Lung (tissue), 12 donors: ENCODE results near the gene SFSWAP. TPM values are rescaled to one million over a fixed set of nuclear protein-coding genes. Genes with fewer than 3 reads are reported as not detected.

Experiments
- ATAC-seq: fragments of 200-7000 bp; cut with Tn5 transposase; one replicate; pipeline ENCODE4 v1.9.1; 2020; ENCODE audit warnings: moderate number of reproducible peaks; ENCODE audit not compliant: insufficient read depth, low FRiP score
- DNase-seq, 3 donors: peaks; one replicate each; pipeline ENCODE4 v3.0.0-alpha.2; 2013 to 2017
- H3K27ac ChIP-seq, 2 donors: one replicate each; pipeline ENCODE4 v1.5.1; 2013; ENCODE audit warnings: mild to moderate bottlenecking in 2 of 2, moderate library complexity in 2 of 2, control low read depth in 1 of 2, inconsistent platforms in 1 of 2, low read depth in 1 of 2, low read length in 1 of 2
- H3K27me3 ChIP-seq, 3 donors: one replicate each; pipeline ENCODE4 v1.5.1; 2013; ENCODE audit warnings: low read length in 2 of 3; ENCODE audit not compliant: control insufficient read depth in 3 of 3, insufficient read depth in 3 of 3
- H3K36me3 ChIP-seq, 4 donors: one replicate each; pipeline ENCODE4 v1.5.1; 2013; ENCODE audit warnings: low read length in 4 of 4, mild to moderate bottlenecking in 1 of 4, moderate library complexity in 1 of 4; ENCODE audit not compliant: control insufficient read depth in 4 of 4, insufficient read depth in 4 of 4
- H3K4me1 ChIP-seq, 5 donors: one replicate each; pipeline ENCODE4 v1.5.1; 2013; ENCODE audit warnings: low read length in 5 of 5, mild to moderate bottlenecking in 2 of 5, moderate library complexity in 1 of 5; ENCODE audit not compliant: control insufficient read depth in 5 of 5, insufficient read depth in 5 of 5
- H3K4me3 ChIP-seq: one replicate; pipeline ENCODE4 v1.5.1; 2013; ENCODE audit warnings: mild to moderate bottlenecking, control low read depth, moderate library complexity
- H3K9ac ChIP-seq, 2 donors: one replicate each; pipeline ENCODE4 v1.5.1; 2013; ENCODE audit warnings: low read length in 2 of 2, control low read depth in 1 of 2; ENCODE audit not compliant: insufficient read depth in 1 of 2
- H3K9me3 ChIP-seq, 4 donors: one replicate each; pipeline ENCODE4 v1.5.1; 2013; ENCODE audit warnings: low read length in 3 of 4, mild to moderate bottlenecking in 1 of 4, moderate library complexity in 1 of 4; ENCODE audit not compliant: control insufficient read depth in 4 of 4, insufficient read depth in 3 of 4
- WGBS, 2 donors: extraction: QIAGEN DNeasy Blood & Tissue Kit; methylation state at CpG; one replicate each; pipeline ENCODE4 v1.1.7; 2013; 5-methylcytosine and 5-hydroxymethylcytosine counted together
- polyA plus RNA-seq, 2 donors: library from polyadenylated mRNA; stranded (reverse); fragments of 200-250 nt; gene quantifications; one replicate each; pipeline ENCODE4 v1.2.1, GENCODE V29; 2013
- total RNA-seq, 2 donors: library from RNA; depleted of rRNA in 1 of 2; stranded (reverse); fragments of >200 nt in 1 of 2; gene quantifications; one replicate each; pipeline ENCODE4 v1.2.1, GENCODE V29; 2014 to 2021
- TF ChIP-seq, protein P1 (sequence below): IDR thresholded peaks from 2 replicates; pipeline ENCODE4 v1.5.1; 2012; ENCODE audit warnings: mild to moderate bottlenecking; ENCODE audit errors: control extremely low read depth, extremely low read depth
- donor health status: control.
- donor health status: control.
- donor health status: Bipolar disorder and iron deficiency.
- donor health status: healthy.
- donor health status: DM: yes; HTN: yes; CAD: no.

Gene SFSWAP
- total and polyA plus RNA-seq, 4 donors, result 23.3 to 49.9 (median 40.0) TPM

DNA sequence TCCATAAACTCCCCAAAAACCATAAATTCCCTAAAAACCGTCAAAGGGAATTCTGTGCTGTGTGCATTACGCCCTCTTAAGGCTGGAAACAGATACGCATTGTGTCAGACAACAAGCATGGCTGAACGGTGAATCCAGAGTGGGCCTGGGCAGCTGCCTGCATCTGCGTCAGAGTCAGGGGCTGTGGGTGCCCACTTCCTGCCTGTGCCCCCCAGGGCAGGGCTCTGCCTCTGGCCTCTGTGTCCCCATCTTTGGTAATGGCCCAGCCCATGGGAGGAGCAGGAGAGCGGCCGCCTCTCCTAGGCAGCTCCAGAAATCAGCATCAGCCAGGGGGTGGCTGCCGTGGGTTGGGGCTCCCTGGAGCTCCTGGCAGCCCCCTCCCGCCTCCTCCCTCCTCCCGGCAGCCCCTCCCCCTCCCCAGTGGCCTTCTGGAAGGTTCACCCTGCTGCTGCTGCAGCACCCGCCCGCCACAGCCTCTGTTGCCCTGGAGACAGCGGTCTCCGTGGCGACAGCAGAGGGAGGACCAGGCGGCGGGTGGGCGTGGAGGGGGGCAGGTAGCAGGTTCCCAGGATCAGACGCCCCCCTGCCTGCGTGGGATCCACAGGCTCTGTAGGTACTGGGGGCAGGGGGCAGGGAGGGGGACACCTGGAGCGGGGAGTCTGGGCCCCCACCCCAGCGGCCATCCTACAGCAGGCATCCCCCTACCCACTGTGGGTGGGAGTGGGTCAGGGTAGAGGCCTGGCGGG is 123.2 kb downstream of the SFSWAP start:
- no peak for DNase-seq

DNA sequence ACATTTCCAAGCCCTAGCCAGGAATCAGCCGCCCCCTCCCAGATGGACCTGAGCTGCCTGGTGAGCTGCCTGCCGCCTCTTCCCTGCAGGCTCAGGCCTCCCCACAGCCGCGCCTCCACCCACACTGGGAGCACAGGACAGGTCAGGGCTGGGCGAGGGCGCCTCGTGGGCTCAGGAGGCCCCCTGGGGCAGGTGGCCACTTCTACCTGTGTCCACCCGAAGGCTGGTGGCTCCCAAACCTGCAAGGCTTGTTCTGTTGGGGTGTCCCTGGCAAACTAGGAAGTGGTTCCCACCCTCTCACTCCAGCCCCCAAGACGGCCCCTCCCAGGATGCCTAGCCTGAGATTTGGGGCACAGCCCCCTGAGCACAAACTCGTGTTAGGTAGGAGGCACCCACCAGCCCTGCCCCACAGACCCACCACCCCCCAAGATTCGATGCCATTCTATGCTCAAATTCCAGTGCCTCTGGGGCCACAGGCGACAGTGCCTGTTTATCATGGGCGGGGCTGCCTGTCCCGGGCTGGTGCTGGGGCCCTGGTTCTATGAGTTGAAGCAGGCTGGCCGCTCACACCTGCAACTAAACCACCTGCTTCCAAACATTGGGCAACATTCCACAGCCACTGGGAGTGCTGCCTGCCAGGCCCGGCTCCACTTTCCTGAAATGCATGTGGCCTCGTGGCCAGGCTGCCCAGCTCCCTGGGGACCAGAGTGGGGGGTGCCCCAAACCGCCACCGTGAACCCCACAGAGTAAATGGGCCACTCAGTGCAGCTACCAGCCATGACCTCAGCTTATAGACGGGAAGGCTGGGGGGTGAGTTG is 124.1 kb downstream of the SFSWAP start:
- TF ChIP-seq, protein P1, sequence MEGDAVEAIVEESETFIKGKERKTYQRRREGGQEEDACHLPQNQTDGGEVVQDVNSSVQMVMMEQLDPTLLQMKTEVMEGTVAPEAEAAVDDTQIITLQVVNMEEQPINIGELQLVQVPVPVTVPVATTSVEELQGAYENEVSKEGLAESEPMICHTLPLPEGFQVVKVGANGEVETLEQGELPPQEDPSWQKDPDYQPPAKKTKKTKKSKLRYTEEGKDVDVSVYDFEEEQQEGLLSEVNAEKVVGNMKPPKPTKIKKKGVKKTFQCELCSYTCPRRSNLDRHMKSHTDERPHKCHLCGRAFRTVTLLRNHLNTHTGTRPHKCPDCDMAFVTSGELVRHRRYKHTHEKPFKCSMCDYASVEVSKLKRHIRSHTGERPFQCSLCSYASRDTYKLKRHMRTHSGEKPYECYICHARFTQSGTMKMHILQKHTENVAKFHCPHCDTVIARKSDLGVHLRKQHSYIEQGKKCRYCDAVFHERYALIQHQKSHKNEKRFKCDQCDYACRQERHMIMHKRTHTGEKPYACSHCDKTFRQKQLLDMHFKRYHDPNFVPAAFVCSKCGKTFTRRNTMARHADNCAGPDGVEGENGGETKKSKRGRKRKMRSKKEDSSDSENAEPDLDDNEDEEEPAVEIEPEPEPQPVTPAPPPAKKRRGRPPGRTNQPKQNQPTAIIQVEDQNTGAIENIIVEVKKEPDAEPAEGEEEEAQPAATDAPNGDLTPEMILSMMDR, result no peak
- WGBS, 2 donors, result 65 to 80% methylated on average over 20 of the region's 20 CpGs
- no peak for DNase-seq
- peaks cover 0 to 2% (median 0%) of the 10 kb centered on the region in 4 donors for H3K9me3 ChIP-seq
- H3K36me3 ChIP-seq, result no peaks in the 10 kb centered on the region
- H3K4me1 ChIP-seq, result peaks cover 0 to 20% (median 0%) of the 10 kb centered on the region in 5 donors
- ATAC-seq, result no peak
- no peak overlapping the region for H3K27ac ChIP-seq
- no peak overlapping the region for H3K4me3 ChIP-seq
- no peak overlapping the region for H3K9ac ChIP-seq
- peaks cover 0 to 23% (median 13%) of the 10 kb centered on the region in 3 donors for H3K27me3 ChIP-seq

More for the DNA sequence above, 123.2 kb downstream of the SFSWAP start:
- Histone ChIP-seq H3K4me1 (peaks cover 0 to 22% (median 0%) of the 10 kb centered on the region in 5 donors), H3K9ac (no peak overlapping the region), H3K9me3 (peaks cover 0 to 2% (median 0%) of the 10 kb centered on the region in 4 donors), H3K36me3 (no peaks in the 10 kb centered on the region), H3K27ac (no peak overlapping the region), H3K4me3 (no peak overlapping the region), H3K27me3 (peaks cover 0 to 32% (median 13%) of the 10 kb centered on the region in 3 donors)
- WGBS, 2 donors, result 49 to 66% methylated on average over 20 to 23 of the region's 23 CpGs
- TF ChIP-seq, protein P1, result no peak
- ATAC-seq, result no peak

DNA sequence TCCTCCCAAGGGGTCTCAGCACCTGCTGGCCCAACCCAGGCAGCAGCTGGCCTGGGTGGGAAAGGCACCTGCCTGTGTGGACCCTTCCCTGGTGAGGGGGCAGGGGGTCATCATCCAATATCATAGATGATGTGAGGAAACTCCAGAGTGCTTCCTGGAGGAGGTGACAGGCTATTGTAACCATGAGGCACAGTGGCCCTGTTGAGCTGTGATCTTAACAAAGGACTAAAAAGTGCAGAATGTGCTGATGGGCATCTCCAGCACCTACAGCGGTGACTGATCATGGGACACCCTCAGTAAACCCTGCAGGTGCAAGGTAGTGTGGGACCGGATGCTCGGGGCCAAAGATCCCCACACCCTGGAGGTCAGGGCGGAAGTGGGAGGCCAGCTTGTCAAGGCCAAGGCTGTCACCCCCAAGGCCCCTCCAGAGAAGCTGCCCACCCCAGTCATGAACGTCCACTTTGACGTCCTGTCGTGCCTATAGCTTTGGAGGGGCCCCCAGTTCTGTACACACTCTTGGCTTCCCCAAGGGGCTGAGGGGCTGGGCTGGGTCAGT is 124.8 kb downstream of the SFSWAP start:
- no peak overlapping the region for H3K4me3 ChIP-seq
- no peaks in the 10 kb centered on the region for H3K36me3 ChIP-seq
- H3K27me3 ChIP-seq, result peaks cover 0 to 19% (median 13%) of the 10 kb centered on the region in 3 donors

More for the DNA sequence above, 124.8 kb downstream of the SFSWAP start:
- ATAC-seq, result no peak
- no peak for DNase-seq
- peaks cover 0 to 13% (median 0%) of the 10 kb centered on the region in 5 donors for H3K4me1 ChIP-seq
- H3K9ac ChIP-seq, result no peak overlapping the region
- WGBS, 2 donors, result 78 to 95% methylated on average over 7 of the region's 7 CpGs
- peaks cover 0 to 2% (median 0%) of the 10 kb centered on the region in 4 donors for H3K9me3 ChIP-seq
- TF ChIP-seq, protein P1, result no peak
- no peak overlapping the region for H3K27ac ChIP-seq
